Loucy (cell line): ENCODE measurements around the gene FAT1.

Source experiments
- CTCF ChIP-seq: fragments of 200-600 bp; sonication (generic); conservative IDR thresholded peaks from 2 replicates; pipeline ENCODE4 v1.5.1; 2014; ENCODE audit warnings: mild to moderate bottlenecking, antibody characterized with exemption, low read length
- EZH2phosphoT487 ChIP-seq: fragments of 200-600 bp; IDR thresholded peaks from 2 replicates; pipeline ENCODE4 v1.6.1; 2018; ENCODE audit warnings: antibody characterized with exemption, mild to moderate bottlenecking, moderate library complexity, borderline replicate concordance

GRCh38 chr4:186715077-186715476, 8.6 kb downstream of the FAT1 start:
- TF ChIP-seq CTCF (no peak), EZH2phosphoT487 (no peak)
